Measurements from ENCODE around the gene GMIP. TPM values are rescaled to one million over a fixed set of nuclear protein-coding genes. Genes with fewer than 3 reads are reported as not detected.
"Not testable (repeated sequence)": the region's sequence is repeated elsewhere in the genome, so short reads cannot be mapped to it uniquely, and the experiment has no call there.

The GMIP gene
- total and polyA plus RNA-seq, 12 donors = 1.4 to 11.8 (median 2.4) TPM

DNA sequence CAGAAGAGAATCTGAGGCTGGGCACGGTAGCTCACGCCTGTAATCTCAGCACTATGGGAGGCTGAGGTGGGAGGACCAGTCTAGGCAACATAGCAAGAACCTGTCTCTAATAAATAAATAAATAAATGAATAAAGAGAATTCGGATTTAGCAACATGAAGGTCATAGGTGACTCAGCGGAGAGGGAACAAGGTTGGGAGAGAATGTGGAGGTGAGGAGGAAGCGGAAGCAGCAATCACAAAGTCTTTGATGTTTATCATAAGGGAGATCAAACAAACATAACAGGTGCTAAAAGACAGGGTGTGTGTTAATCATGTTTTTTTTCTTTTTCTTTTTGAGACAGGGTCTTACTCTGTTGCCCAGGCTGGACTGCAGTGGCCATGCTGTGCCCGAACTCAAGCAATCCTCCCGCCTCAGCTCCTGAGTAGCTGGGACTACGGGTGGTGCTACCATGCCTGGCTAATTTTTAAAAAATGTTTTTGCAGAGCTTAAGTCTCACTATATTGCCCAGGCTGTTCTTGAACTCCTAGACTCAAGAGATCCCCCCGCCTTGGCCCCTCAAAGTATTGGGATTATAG, 41.2 kb downstream of the GMIP start:
- DNase-seq (no peak), ATAC-seq (no peak)
- peak overlapping the region in 1 of 10 donors; percentile 20 for H3K27ac ChIP-seq
- intact Hi-C loops (cut with DNase I) = no loop called here
- peaks cover 0 to 5% (median 0%) of the 10 kb centered on the region in 7 donors for H3K27me3 ChIP-seq
- WGBS, 2 donors = 82 to 83% methylated on average over 9 of the region's 9 CpGs
- no peaks in the 10 kb centered on the region for H3K9me3 ChIP-seq
- no peak overlapping the region for H3K4me3 ChIP-seq
- TF ChIP-seq, protein P1, sequence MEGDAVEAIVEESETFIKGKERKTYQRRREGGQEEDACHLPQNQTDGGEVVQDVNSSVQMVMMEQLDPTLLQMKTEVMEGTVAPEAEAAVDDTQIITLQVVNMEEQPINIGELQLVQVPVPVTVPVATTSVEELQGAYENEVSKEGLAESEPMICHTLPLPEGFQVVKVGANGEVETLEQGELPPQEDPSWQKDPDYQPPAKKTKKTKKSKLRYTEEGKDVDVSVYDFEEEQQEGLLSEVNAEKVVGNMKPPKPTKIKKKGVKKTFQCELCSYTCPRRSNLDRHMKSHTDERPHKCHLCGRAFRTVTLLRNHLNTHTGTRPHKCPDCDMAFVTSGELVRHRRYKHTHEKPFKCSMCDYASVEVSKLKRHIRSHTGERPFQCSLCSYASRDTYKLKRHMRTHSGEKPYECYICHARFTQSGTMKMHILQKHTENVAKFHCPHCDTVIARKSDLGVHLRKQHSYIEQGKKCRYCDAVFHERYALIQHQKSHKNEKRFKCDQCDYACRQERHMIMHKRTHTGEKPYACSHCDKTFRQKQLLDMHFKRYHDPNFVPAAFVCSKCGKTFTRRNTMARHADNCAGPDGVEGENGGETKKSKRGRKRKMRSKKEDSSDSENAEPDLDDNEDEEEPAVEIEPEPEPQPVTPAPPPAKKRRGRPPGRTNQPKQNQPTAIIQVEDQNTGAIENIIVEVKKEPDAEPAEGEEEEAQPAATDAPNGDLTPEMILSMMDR (IDR thresholded peaks at IDR 0.05) = no peak
- H3K4me1 ChIP-seq = peaks cover 0 to 12% (median 0%) of the 10 kb centered on the region in 9 donors
- no peaks in the 10 kb centered on the region for H3K36me3 ChIP-seq

- Histone ChIP-seq H3K27me3 (peaks cover 0 to 5% (median 0%) of the 10 kb centered on the region in 7 donors), H3K4me3 (no peak overlapping the region), H3K27ac (no peak overlapping the region), H3K4me1 (peaks cover 0 to 8% (median 0%) of the 10 kb centered on the region in 9 donors), H3K9me3 (no peaks in the 10 kb centered on the region), H3K36me3 (no peaks in the 10 kb centered on the region)
- intact Hi-C loops (cut with DNase I) = no loop called here
- TF ChIP-seq, protein P1 (IDR thresholded peaks at IDR 0.05) = no peak
- WGBS, 2 donors = 78 to 90% methylated on average over 1 of the region's 1 CpG
- DNase-seq (no peak), ATAC-seq (no peak)
Measured at GRCh38 chr19:19600793-19601330, 42.6 kb downstream of the GMIP start.

DNA sequence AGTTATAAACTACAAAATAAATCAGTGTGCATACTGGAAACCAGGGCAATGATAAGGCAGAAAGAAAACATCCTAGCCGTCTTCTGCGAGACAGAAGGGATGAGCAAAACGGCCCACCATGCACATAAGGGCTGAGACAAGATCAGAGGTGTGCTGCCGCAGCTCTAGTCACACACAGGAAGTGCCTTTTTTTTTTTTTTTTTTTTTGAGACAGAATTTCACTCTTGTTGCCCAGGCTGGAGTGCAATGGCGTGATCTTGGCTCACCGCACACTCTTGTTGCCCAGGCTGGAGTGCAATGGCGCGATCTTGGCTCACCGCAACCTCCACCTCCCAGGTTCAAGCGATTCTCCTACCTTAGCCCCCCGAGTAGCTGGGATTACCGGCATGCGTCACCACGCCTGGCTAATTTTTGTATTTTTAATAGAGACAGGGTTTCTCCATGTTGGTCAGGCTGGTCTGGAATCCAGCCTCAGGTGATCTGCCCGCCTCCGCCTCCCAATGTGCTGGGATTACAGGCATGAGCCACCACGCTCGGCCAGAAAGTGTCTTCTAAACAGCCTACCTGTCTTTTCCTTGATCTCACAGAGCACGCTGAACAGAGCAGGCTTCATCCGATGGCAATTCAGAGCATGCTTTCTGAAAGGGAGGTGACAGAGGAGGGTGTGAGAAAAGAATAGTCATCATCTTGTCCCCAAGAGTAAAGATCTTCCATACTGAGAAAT, 44.6 kb downstream of the GMIP start:
- intact Hi-C loops (cut with DNase I); ATAC-seq; H3K36me3 ChIP-seq; H3K9me3 ChIP-seq; H3K27me3 ChIP-seq; H3K4me3 ChIP-seq; DNase-seq: not testable (repeated sequence)
- 91 to 93% methylated on average over 20 of the region's 20 CpGs for WGBS, 2 donors
- Histone ChIP-seq H3K4me1 (peaks cover 0 to 16% (median 0%) of the 10 kb centered on the region in 9 donors), H3K27ac (peak overlapping the region in 1 of 10 donors; percentile 81)

DNA sequence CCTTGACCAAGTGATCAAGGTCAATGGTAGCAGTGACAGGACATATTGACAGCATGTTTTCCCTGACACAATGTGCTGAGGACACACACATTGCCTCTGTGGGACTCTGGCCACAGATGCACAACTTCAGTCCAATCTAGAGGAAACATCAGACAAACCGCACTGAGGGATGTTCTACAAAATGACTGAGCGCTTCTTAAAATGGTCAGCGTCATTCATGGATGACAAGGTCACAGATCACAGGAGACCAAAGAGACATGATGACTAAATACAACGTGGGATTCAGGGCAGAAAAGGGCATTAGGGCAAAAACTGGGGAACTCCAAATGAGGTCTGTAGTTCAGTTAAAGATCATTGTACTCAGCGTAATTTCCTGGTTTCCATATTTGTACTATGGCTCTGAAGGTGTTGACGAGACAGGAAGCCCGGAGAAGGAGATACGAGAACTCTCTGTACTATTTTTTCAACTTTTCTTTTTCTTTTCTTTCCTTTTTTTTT, 45.6 kb downstream of the GMIP start:
- TF ChIP-seq, protein P1 (IDR thresholded peaks at IDR 0.05) = no peak
- no peak for ATAC-seq
- 49 to 54% methylated on average over 8 of the region's 8 CpGs for WGBS, 2 donors

More for the DNA sequence above, 45.6 kb downstream of the GMIP start:
- Histone ChIP-seq H3K9me3 (no peaks in the 10 kb centered on the region), H3K36me3 (no peaks in the 10 kb centered on the region), H3K27me3 (peaks cover 0 to 9% (median 0%) of the 10 kb centered on the region in 7 donors), H3K27ac (peak overlapping the region in 1 of 10 donors; percentile 81), H3K4me1 (peaks cover 0 to 16% (median 0%) of the 10 kb centered on the region in 9 donors), H3K4me3 (no peak overlapping the region)
- DNase-seq = no peak
- intact Hi-C loops (cut with DNase I) = no loop called here
